ENCODE measurements around the gene IQGAP3. TPM values are rescaled to one million over a fixed set of nuclear protein-coding genes. Genes with fewer than 3 reads are reported as not detected.

The IQGAP3 gene
- polyA plus RNA-seq, 1 of the 3 experiments (the other 2 are of a cell fraction): 15.6 TPM

- Histone ChIP-seq H3K27me3 (ENCODE audit: insufficient read depth) (no peaks in the 10 kb centered on the region), H3K36me3 (replicated peaks in 1 of 2; ENCODE audit: control insufficient read depth in 1 of 2, insufficient read depth in 2 of 2, low read length in 1 of 2) (no peaks in the 10 kb centered on the region), H3F3A (replicated peaks; ENCODE audit: insufficient read depth) (no peaks in the 10 kb centered on the region), H3K4me3 (ENCODE audit: low read depth in 2 of 2, low read length in 1 of 2) (no peak overlapping the region), H4K20me1 (ENCODE audit: insufficient read depth) (no peaks in the 10 kb centered on the region), H3K4me2 (no peak overlapping the region), H3K27ac (ENCODE audit: low read depth in 2 of 2, low read length in 1 of 2) (no peak overlapping the region), H3K9me2 (no peaks in the 10 kb centered on the region), H3K9me3 (no peaks in the 10 kb centered on the region), H3K79me2 (ENCODE audit: insufficient read depth) (no peaks in the 10 kb centered on the region), H2AFZ (ENCODE audit: low read depth) (no peak overlapping the region), H3K4me1 (ENCODE audit: control insufficient read depth in 1 of 2, insufficient read depth in 2 of 2, low read depth in 1 of 2, low read length in 1 of 2) (no peaks in the 10 kb centered on the region; a peak in 1 of 4 replicates), H3K9ac (no peak overlapping the region)
- WGBS (ENCODE audit: low lambda C conversion rate): 82% methylated on average over 14 of the region's 21 CpGs
- ChIA-PET CTCF (interaction anchor here (0.6 to 11.1 kb wide), 18 partner anchors 12 to 198 kb away, joined by 3 to 104 read pairs (median 4); partner anchors contain the start of genes GPATCH4 and NAXE), POLR2A (interaction anchor here (0.8 to 2.6 kb wide), 2 partner anchors 10 kb away, joined by 3 to 10 read pairs; partner anchors contain the start of gene NAXE)
- TF ChIP-seq MXI1 (IDR thresholded peaks at IDR 0.05; ENCODE audit: low read depth, low read length): no peak
- TF ChIP-seq JUND (IDR thresholded peaks at IDR 0.05): no peak
- no peak for TF ChIP-seq CTCF (IDR thresholded peaks at IDR 0.05)
- no peak for TF ChIP-seq SMC3 (IDR thresholded peaks at IDR 0.05; ENCODE audit: low read depth, low read length)
- TF ChIP-seq FOSL2 (IDR thresholded peaks at IDR 0.05; ENCODE audit: borderline replicate concordance, low read depth): no peak
- TF ChIP-seq RCOR1 (IDR thresholded peaks at IDR 0.05; ENCODE audit: low read length): no peak
- no peak for TF ChIP-seq CHD2 (IDR thresholded peaks at IDR 0.05; ENCODE audit: low read length, partially characterized antibody)
- TF ChIP-seq EZH2phosphoT487 (IDR thresholded peaks at IDR 0.05; ENCODE audit: borderline replicate concordance, low read depth): no peak
- no peak for TF ChIP-seq RFX5 (IDR thresholded peaks at IDR 0.05; ENCODE audit: low read length)
- no peak for TF ChIP-seq RAD21 (IDR thresholded peaks at IDR 0.05; ENCODE audit: low read length)
- TF ChIP-seq FOXM1 (IDR thresholded peaks at IDR 0.05; ENCODE audit: low read depth): no peak
- no peak for TF ChIP-seq TAF1 (IDR thresholded peaks at IDR 0.05; ENCODE audit: borderline replicate concordance, low read depth, low read length)
- TF ChIP-seq ELF1 (IDR thresholded peaks at IDR 0.05): no peak
- no peak for TF ChIP-seq SIN3A (IDR thresholded peaks at IDR 0.05; ENCODE audit: borderline replicate concordance, low read depth, low read length)
- no peak for TF ChIP-seq USF1 (IDR thresholded peaks at IDR 0.05; ENCODE audit: borderline replicate concordance, low read depth)
- TF ChIP-seq, protein P1, sequence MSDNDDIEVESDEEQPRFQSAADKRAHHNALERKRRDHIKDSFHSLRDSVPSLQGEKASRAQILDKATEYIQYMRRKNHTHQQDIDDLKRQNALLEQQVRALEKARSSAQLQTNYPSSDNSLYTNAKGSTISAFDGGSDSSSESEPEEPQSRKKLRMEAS (IDR thresholded peaks at IDR 0.05; ENCODE audit: low read depth): no peak
- no peak for TF ChIP-seq TCF12 (IDR thresholded peaks at IDR 0.05)
- no peak for TF ChIP-seq RXRA (IDR thresholded peaks at IDR 0.05; ENCODE audit: borderline replicate concordance, low read depth)
- no peak for DNase-seq
Measured at GRCh38 chr1:156581661-156582387, 9.5 kb upstream of the IQGAP3 start.
